Inflammatory macrophage (primary cell): Measurements from ENCODE around the gene TRIM66.

Experiments used
- DNase-seq, 2 donors: peaks; one replicate each; pipeline ENCODE4 v3.0.0-alpha.2; 2020 to 2022

TRIM66 gene

GRCh38 chr11:8605971-8606563 is 76.4 kb downstream of the TRIM66 start:
- no peak for DNase-seq

- peak; percentile 74 to 83 for DNase-seq
Measured at GRCh38 chr11:8604078-8604723, 78.3 kb downstream of the TRIM66 start.

DNA sequence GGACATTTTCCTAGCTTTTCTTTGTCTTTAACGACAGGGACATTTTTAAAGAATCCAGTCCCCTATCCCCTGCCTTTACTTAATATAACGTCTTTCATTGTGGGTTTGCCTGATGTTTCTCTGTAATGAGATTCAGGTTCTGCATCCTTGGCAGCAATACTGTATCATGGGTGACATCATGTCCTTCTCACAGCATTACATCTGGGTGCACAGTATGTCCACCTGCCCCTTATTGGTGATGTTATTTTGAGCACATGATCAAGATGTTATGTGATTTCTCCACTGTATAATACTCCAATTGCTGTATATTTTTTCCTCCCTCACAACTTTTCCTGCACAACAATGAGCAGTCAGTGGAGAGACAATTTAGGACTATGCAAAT is 78.8 kb downstream of the TRIM66 start:
- no peak for DNase-seq

GRCh38 chr11:8601376-8602133 is 80.9 kb downstream of the TRIM66 start:
- DNase-seq, result peak in 1 of 2 donors; percentile 11

GRCh38 chr11:8598506-8598905 is 84.0 kb downstream of the TRIM66 start:
- DNase-seq, result peak in 1 of 2 donors; percentile 27

DNA sequence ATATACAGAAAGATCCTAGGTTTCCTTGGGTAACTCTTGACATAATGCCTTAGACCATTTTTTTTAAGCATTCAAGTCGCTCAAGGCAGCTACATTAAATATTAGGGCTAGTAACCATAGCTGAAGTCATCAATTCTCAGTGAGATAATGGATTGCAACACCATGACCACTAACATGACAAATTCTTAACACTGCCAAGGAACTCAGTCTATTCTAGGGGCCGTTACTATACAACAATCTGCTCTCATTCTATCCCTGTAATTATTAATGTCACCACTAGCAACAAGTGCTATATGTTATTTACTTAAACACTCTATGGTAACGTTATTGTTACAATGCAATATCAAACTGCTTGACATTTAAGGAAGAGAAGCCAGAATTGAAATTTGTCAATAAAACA is 85.3 kb downstream of the TRIM66 start:
- DNase-seq, result peak in 1 of 2 donors; percentile 78

- DNase-seq, result no peak
Measured at GRCh38 chr11:8596504-8597046, 85.9 kb downstream of the TRIM66 start.

DNA sequence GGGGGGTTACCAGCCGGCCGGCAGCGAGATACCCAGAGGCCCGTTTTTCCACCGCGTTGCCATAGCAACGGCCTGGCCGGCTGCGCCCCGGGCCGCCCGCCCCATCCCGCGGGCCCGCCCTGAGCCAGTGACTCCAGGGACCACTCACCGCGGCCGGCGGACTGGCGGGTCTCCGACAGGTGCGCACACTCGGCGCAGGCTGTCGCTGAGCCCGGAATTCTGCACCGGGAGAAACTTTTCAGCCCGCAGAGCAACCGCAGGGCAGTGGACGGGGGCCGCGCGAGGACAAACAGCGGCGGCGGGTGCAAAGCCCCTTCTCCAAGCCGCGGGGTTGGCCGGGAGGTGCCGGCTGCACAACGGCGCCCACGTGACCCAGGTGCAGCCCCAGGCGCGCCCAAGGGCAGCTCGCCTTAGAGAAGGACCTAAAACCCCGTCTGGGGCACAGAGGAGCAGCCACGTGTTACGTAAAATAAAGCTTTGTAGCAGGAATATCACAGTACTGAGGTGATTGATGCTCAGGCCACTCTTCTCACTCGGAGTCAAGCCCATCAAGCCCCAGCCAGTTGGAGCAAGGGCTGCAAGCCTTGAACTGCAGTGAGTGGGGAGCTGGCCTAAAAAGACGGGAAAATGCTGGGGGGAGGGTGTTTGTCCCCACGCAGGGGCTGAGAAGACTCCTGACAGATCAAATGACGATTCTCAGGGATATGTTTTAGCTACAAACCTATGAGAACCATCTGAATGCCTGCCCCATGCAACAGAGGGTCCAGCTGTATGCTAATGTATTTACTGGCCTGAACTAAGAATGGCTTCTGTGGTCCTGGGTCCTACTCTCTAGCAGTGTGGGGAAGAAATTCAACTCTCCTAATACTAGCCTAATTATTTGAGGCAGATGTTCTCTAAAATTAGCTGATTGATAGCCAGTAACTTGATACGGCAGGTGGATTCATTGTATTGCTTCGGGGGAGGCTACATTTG is 88.2 kb downstream of the TRIM66 start, which contains the start of gene STK33:
STK33 (minus strand) TSS at position 294 of the 975 bp plus-strand sequence. CDS start 119,323 bp downstream, outside the sequence.
- no peak for DNase-seq

DNA sequence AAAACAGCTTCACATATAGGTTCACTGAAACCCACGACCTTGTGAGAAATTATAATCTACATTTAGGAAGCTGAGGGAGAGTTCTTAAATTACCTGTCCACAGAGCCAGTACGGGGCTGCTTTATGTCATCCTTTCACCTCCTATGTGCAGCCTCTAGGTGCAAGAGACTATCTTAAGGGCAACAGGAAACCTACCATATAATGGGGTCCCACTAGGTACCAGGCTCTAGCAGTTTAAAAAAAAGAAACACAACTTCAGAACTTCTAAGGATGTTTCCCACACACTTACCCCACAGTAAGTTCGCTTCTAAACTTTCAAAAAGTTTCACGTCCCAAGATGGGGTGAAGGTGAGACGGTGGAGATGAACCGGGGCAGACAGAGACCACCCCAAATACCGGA is 89.0 kb downstream of the TRIM66 start:
- no peak for DNase-seq

DNA sequence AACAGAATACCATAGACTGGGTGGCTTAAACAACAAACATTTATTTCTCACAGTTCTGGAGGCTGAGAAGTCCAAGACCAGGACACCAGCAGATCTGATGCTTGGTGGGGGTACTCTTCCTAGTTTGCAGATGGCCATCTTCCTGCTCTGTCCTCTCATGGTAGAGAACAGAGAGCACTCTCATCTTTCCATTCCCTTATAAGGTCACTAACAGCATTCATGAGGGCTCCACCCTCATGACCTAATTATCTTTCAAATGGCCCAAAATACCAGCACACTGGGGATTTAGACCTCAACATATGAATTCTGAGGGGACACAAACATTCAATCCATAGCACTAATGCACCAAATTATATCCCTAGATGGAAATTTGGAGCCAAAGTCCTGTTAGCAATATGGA is 94.5 kb downstream of the TRIM66 start:
- no peak for DNase-seq

DNA sequence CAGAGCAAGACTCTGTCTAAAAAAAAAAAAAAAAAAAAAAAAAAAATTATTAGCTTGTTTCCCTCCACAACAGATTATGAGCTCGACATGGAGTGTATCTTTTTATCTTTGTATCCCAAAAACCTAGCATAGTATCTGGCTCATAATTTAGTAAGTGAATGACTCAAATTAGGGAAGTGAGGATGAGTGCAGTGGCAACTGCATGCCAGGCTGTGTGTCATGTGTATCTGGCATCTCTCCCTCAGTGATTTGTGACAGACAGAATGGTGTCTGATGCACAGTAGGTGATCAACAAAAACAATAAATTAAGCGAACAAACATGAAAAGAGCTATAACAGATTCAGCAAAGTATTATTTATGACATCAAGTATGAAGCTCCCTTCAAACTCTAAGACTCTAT is 95.7 kb downstream of the TRIM66 start:
- peak in 1 of 2 donors; percentile 17 for DNase-seq

DNA sequence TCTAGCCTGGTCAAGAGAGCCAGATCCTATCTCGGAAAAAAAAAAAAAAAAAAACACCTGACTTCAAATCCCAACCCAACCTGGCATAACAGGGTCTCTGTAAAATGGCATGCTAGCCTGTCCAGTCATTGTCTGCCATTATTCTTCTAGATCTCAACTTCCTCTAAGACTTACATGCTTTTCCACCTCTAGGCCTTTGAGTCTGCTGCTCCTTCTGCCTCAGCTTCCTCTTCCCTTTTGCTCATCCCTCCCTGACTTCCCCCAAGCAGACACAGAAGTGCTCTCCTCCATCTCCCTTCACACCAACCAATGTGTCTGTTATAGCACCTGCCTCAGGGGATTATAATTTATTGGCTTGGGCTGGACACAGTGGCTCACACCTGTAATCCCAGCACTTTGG is 96.3 kb downstream of the TRIM66 start:
- peak; percentile 42 to 47 for DNase-seq

DNA sequence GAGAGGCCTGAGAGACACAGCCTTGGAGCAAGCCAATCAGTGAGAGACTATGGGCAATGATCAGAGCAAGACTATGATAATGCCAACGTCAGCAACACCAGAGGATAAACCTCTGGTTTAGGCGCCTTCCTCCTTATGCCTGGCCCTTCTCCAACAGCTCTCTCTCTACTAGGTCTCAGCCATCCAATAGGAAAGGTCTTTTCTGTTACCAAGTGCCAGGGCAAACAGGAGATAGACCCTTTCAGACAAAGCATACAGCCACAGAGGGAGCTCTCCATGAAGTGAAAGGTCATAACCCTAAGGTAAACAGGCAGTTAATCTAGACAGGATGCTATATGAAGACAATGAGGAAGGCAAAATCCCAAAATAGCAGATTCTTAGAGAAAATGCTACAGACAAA is 98.0 kb downstream of the TRIM66 start:
- no peak for DNase-seq

DNA sequence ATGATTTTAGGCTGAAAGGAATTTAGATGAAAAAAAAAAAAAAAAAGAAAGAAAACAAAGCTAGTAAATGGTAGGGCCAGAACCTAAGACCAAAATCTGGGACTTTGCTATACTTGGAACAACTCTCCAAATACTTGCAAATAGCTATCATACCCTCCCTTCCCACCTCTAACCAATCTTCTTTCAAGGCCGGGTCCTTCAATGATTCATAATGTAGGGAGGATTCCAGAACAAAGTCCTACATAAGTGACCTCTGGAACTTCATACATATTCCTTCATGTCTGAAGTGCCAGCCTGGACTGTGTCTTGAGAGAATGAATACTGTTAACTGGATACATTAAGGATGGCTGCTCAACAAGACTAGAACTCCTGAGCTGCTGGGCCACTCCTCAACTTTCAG is 98.4 kb downstream of the TRIM66 start:
- no peak for DNase-seq

GRCh38 chr11:8581300-8581699 is 101.2 kb downstream of the TRIM66 start:
- DNase-seq, result no peak

- DNase-seq, result no peak
Measured at GRCh38 chr11:8577791-8578581, 104.5 kb downstream of the TRIM66 start.

GRCh38 chr11:8574798-8575197 is 107.7 kb downstream of the TRIM66 start:
- DNase-seq, result no peak

GRCh38 chr11:8573777-8574176 is 108.7 kb downstream of the TRIM66 start:
- no peak for DNase-seq

GRCh38 chr11:8567602-8568198 is 114.8 kb downstream of the TRIM66 start:
- DNase-seq, result no peak

DNA sequence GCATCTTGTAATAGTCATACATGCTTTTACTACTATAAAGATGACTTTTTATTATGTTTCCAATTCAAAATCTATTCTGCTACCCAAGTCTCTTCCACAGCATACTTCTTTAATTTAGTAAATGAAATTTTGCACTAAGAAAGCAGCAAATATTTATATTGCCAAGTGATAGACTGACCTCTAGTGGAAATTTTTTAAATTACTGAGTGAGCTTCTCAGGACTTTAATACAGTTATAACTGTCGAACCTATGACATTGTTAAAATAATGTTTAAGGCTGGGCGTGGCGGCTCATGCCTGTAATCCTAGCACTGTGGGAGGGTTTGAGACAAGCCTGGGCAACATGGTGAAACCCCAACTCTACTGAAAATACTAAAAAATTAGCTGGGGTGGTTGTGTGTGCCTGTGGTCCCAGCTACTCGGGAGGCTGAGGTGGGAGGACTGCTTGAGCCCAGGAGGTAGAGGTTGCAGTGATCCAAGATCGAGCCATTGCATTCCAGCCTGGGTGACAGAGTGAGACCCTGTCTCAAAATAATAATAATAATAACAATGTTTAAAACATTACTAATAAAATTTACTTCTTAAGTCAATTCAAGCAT is 115.8 kb downstream of the TRIM66 start:
- DNase-seq, result peak; percentile 54 to 85

- DNase-seq, result no peak
Measured at GRCh38 chr11:8564526-8564925, 117.9 kb downstream of the TRIM66 start.
